Testis (tissue), 2 donors: ENCODE measurements around the gene DPP6.

ENCODE experiments used
- POLR2A ChIP-seq: fragments of 450-650 bp; IDR thresholded peaks from one replicate; pipeline ENCODE4 v1.6.1; 2017; ENCODE audit warnings: antibody characterized with exemption, mild to moderate bottlenecking, moderate library complexity
- TF ChIP-seq, protein P1 (sequence below), 3 experiments: fragments of 450-650 bp in 2 of 3; fragments of 200-600 bp in 1 of 3; sonication (generic) in 1 of 3; IDR thresholded peaks; one replicate each; pipeline ENCODE4 v1.5.1; 2016 to 2019; ENCODE audit warnings: antibody characterized with exemption in 3 of 3, mild to moderate bottlenecking in 2 of 3, moderate library complexity in 1 of 3

DNA sequence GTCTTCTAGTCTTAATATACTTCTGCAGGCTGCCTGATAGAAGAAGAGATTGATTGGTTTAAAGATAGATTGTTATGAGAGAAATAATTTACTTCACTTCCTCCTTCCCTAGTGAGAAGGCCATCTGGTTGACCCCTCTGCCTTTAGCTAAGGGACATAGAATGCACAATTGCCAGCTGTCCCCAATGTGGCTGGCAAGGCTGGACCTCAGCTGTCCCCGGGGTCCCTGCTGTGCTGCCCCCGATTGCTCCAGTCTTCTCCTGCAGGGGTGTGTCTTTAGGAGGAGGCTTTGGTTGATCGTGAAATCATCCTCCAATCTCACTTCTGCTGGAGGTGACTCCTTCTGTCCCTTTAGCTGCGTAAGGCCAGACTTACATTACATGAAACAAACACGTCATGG lies 388.5 kb downstream of the DPP6 start:
- TF ChIP-seq POLR2A = no peak
- TF ChIP-seq, protein P1, sequence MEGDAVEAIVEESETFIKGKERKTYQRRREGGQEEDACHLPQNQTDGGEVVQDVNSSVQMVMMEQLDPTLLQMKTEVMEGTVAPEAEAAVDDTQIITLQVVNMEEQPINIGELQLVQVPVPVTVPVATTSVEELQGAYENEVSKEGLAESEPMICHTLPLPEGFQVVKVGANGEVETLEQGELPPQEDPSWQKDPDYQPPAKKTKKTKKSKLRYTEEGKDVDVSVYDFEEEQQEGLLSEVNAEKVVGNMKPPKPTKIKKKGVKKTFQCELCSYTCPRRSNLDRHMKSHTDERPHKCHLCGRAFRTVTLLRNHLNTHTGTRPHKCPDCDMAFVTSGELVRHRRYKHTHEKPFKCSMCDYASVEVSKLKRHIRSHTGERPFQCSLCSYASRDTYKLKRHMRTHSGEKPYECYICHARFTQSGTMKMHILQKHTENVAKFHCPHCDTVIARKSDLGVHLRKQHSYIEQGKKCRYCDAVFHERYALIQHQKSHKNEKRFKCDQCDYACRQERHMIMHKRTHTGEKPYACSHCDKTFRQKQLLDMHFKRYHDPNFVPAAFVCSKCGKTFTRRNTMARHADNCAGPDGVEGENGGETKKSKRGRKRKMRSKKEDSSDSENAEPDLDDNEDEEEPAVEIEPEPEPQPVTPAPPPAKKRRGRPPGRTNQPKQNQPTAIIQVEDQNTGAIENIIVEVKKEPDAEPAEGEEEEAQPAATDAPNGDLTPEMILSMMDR (IDR thresholded peaks at IDR 0.05) = no peak
